Fibroblast of villous mesenchyme (primary cell): ENCODE measurements around the gene VDAC2. TPM values are rescaled to one million over a fixed set of nuclear protein-coding genes. Genes with fewer than 3 reads are reported as not detected.

ENCODE experiments used
- DNase-seq: peaks from one replicate; pipeline ENCODE4 v3.0.0-alpha.2; 2010; ENCODE audit warnings: low read depth
- H3K4me3 ChIP-seq: 2 replicates; pipeline ENCODE4 v1.5.1; 2011; ENCODE audit warnings: low read depth, mild to moderate bottlenecking, low read length
- CTCF ChIP-seq: IDR thresholded peaks from 2 replicates; pipeline ENCODE4 v1.5.1; 2012; ENCODE audit warnings: low read depth, mild to moderate bottlenecking, low read length; ENCODE audit not compliant: insufficient read depth
- total RNA-seq: library from RNA; depleted of rRNA; stranded (reverse); fragments of >200 nt; gene quantifications from 2 replicates; pipeline ENCODE4 v1.2.3, GENCODE V29; 2012

The VDAC2 gene
- total RNA-seq, result 133 and 182 TPM in 2 replicates

- H3K4me3 ChIP-seq, result peak within 1 kb of the TSS; percentile 85
- DNase-seq, result peak; percentile 87
- TF ChIP-seq CTCF, result no peak
Measured at GRCh38 chr10:75210282-75211006, at the start of gene VDAC2. VDAC2 (plus strand) TSS chr10:75210796; CDS start chr10:75211159, 363 bp downstream.

- TF ChIP-seq CTCF, result no peak
- H3K4me3 ChIP-seq, result no peak overlapping the region
- DNase-seq, result peak; percentile 34
Measured at GRCh38 chr10:75165684-75166622, 44.6 kb upstream of the VDAC2 start.

GRCh38 chr10:75166623-75166972 lies 44.0 kb upstream of the VDAC2 start:
- no peak for TF ChIP-seq CTCF
- DNase-seq, result no peak
- H3K4me3 ChIP-seq, result no peak overlapping the region

- H3K4me3 ChIP-seq, result no peak overlapping the region
- no peak for DNase-seq
- no peak for TF ChIP-seq CTCF
Measured at GRCh38 chr10:75168275-75168674, 42.3 kb upstream of the VDAC2 start.

GRCh38 chr10:75170215-75170614 lies 40.4 kb upstream of the VDAC2 start:
- DNase-seq, result no peak
- TF ChIP-seq CTCF, result no peak
- H3K4me3 ChIP-seq, result no peak overlapping the region

GRCh38 chr10:75175046-75175445 lies 35.5 kb upstream of the VDAC2 start:
- no peak for DNase-seq
- TF ChIP-seq CTCF, result no peak
- no peak overlapping the region for H3K4me3 ChIP-seq
